C1 segment of cervical spinal cord (tissue), 14 donors: ENCODE data around the gene DCP1B.

Experiments used
- DNase-seq, 14 donors: peaks; one replicate each; lab custom pipeline; 2025; lab: John Stamatoyannopoulos, UW

DCP1B gene

DNA sequence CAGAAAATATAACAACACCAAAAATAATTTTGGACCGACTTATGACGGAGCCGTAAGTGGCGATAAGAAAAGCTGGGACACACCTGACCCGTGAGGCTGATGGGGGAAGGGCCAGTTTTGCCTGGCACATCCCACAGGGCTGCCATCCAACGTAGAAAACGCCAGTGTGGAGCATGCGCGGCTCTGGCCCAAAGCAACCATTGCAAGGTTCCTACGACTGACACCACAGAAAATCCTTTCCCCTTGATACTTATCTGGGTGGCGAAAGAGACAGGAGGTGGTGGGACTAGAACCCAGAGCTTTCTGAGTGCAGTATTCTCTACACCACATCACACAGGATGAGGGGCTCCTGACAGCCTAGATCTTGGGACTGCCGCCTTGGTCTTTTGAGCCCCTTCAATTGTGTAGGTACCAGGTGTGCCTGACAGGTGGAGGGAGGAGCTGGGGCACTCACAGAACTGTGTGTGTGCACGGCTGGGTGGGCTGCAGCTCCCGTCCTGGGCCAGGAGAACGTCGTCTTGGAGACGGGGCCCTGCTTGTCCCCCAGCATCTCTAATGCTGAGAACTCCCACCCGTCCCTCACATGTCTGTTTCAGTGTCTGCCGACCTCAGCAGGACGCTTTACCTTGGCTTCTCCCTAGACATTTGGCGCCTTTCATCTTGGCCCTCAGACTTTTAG is 68.4 kb downstream of the DCP1B start:
- DNase-seq, result peak in 9 of 14 donors; percentile 14 to 67 (median 46)

DNA sequence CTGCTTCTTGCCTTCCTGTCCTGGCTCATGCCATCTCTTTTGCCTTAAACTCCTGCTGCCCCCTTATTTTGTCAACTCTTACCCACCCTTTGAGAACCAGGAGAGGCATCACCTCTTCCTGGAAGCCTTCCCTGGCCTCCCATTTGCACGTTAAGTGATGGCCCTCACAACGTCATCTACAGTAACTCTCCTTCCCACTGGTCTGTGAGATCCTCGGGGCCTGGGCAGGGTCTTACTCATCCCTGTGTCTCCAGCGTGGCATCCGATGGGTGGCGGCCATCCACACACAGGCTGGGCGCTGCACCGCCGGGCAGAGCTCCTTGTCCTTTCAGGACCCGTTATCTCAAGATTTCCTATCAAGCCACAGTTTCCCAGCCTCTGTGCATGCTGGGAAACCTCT is 69.0 kb downstream of the DCP1B start:
- no peak for DNase-seq

DNA sequence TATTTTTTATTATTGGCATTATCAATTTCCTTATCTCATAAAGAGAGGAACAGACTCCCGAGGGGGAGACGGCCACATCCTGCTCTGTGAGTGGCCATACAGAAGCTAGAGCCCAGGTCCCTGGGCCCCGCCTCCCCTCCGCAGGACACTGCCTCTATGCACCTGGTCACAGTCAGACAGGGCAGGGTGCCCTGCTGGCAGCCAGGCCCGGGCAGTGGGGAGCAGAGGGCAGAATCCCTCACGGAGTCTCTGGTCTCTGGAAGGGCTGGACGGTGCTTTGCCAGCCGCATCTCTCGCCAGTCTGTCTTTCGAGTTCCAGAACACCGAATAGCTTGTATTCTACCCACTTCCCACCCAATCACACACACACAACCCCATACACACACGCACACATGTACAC is 69.4 kb downstream of the DCP1B start:
- no peak for DNase-seq

DNA sequence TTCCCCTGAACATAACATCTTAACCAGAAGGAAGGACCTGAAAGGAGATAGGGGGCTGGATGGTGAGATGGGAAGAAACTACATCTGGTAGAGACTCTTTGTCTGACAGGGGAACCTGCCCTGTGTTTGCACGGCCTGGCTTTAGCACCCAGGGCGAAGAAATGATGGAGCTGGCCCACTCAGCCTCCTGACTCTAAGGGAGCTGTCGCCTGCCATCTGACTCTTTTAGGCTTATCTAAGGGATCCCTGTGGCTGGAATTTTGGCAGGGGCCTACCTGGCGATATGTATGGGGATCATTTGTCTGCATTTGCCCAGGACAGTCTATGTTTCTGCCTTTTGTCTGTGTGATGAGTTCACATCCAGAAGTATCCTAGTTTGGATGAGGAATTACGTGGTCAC is 70.2 kb downstream of the DCP1B start:
- DNase-seq, result no peak

DNA sequence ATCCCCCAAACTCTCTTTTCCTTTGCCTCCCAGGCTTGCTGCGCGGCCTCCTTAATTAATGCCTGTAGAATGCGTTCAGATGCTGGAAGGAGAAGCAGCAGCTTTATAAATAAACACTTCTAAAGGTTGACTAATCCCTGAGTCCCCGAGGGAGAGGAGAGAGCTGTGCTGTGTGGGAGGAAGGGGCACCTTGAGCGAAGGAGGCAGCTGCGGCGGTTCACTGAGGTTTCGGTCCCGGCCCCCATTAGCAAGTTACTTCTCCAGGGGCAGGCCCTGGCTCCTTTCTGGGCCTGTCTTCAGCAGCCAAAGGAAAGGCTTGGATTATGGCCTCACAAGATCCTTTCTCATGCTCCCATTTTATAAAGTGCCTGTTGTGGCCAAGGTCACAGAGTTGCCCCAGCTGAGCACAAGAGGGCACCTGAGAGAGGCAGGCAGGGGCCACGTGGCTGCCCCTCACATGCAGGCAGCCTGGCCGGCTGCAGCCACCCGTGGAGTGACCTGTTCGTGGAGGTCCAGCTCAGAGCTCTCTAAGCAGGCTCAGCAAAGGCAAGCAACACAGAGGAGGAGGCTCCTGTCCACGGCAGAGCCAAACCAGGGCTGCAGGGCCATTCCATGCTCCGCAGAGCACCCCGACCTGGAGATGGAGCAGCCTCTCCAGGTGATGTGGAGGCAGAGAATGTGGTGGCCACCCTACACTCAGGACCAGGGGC is 70.8 kb downstream of the DCP1B start:
- DNase-seq, result no peak

DNA sequence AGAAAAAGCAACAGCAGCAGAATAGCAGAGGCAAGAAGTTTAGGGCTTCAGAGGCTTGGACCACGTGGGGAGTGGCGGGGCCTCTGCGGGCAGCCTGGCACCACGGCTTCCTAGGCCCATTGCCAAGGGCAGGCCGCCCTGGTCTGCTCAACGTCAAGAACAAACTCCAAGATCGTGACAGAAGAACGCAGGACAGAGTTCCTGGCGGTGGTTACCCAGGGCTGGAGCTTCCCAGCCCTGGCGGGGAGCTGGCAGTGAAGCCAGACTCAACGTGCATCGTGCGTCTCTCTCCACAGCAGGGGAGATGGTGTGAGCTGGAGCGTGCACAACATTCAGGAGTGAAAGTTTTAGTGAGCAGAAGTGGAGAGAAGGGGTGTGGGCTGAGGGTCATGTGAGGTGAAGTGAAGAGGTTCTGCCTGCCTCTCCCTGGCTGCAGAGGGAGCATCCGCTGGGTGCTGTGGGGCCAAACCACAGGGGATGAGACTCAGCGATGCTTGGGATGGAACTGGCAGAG is 71.9 kb downstream of the DCP1B start:
- peak in 10 of 14 donors; percentile 12 to 63 (median 44) for DNase-seq

DNA sequence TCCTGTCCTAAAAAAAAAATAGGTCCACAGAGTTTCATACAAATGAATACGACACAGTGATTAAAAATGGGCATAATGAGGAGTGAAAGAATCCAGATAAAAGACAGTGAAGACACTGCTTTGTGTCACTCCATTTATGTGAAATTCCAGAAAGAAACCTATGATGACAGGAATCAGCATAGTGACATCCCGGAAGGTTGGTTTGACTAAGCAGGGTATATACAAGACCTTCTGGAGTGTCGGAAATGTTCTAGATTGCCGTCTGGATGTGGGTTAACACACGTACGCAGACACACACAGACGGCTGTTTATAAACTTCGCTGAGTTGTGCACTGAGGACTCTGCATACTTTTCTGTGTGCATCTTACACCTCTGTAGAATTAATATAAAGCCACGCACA is 72.6 kb downstream of the DCP1B start:
- DNase-seq, result no peak

DNA sequence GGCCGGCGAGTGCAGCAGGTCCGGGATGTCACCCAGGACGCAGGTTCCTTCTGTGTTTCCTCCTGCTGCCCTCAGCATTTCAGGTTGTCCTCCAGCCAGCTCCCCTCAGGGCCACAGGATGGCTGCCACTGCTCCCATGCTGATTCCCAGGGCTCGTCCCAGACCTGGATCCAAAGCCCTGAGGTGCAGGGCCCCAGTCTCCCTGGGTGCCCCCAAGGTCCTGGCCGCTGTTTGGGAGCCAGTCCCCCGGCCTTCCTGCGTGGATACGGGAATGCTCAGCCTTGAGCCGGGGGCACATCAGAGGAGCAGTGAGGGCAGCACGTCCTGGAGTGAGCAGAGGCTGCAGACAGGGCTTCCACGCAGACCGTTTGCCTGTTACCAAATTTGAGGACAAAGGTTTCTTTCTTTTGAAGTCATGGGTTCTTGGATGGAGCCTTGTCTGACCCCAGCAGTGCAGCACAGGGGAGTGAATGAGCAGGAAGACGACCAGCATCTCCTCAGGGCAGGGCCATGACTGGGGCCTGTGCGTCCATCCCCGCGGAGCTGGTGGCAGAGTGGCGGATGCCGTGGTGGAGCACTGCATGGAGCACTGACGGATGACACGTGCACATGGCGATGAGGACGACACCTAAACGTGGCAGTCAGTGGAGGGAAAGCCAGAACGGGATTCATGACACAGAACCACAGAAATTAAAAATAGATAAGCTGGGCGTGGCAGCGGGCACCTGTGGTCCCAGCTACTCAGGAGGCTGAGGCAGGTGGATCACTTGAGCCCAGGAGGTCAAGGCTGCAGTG is 73.3 kb downstream of the DCP1B start:
- DNase-seq, result no peak

DNA sequence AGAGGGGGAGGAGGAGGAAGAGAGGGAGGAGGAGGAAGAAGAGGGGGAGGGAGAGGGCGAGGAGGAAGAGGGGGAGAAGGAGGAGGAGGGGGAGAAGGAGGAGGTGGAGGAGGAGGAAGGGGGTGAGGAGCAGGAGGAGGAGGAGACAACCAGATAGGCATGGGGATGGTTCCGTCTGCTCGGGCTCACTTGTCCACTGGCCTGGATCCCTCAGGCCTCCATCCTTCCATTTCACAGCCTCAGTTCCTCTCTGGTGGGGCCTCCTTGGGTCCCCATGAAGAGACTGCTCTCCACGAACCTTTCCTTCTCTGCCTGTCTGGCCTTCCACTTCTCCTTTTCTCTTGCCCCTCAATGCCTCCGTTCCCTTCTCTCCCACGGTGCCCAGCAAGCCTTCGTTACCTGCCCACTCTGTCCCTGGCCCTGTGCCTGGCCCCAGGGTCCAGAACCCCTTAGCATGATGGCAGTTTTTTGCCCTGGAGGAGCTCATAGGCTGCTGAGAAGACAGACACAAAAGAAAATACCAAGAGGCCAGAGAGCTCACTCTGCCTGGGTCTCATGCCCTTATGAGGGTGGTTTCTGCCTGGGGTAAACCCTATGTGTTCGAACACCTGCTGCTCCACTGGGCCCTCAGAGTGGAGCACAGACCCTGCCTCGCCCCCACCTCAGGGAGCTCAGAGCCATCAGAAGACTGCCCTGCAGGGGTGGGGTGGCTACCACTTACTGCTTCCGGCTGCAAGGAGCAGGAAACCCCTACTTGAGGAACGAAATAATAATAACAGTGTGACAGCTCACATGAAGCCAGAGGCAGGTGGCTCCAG is 74.1 kb downstream of the DCP1B start:
- DNase-seq, result no peak

DNA sequence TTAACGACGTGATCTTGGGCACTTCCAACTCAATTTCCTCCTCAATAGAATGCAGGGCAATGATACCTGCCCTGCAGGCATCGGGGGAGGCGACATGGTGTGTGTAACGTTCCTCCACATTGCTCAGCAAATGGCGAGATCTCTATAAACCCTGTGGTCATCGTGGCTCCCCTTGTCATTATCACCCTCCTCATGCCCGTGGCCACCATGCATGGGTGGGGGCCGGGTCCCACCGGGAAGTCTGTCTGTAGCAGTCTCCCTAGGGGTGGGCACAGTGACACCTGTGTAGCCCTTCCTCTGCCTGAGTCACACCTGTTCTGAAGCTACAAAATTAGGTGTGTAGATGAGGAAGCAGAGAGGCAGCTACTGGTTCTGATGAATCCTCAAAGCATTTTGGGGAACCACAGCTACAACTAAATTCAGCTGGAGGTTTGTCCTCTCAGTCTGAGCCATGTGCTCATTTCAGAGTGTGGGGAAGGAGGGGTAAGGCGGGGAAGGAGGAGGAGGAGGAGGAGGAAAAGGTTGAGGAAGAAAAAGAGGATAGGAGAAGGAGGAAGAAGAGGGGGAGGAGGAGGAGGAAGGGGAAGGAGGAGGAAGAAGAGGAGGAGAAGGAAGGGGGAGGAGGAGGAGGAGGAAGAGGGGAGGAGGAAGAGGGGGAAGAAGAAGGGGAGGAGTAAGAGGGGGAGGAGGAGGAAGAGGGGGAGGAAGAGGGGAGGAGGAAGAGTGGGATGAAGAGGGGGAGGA is 74.8 kb downstream of the DCP1B start:
- DNase-seq, result no peak

DNA sequence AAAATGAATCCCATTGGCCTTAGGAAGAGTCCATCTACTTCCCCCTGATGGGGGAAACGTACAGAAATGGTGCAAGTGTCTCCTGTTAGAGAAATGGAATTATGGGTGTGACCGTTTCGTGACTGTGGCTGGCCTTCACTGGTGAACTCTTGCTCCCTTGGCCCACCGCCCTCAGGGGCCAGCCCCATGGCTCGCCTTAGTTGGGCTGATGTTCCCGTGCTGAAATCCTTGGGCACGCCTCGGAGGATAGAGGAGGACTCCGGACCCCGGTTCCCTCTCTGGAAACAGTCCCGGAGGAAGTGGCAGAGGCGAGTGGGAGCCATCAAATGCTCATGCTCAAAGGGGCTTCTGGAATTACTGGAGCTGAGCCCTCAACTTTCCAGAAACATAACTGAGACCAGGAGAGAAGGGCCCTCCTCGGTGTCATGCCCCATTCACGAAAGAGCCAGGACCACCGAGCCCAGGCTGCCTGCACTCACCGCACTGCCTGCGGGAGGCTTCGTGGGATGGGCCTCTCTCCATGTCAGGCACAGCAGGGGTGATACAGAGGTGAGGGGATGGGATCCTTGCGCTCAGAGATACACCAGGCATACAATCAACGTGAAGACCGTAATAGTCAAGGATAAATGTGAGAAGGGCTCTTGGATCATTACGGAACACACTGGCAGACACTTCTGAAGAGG is 75.7 kb downstream of the DCP1B start:
- DNase-seq, result no peak

DNA sequence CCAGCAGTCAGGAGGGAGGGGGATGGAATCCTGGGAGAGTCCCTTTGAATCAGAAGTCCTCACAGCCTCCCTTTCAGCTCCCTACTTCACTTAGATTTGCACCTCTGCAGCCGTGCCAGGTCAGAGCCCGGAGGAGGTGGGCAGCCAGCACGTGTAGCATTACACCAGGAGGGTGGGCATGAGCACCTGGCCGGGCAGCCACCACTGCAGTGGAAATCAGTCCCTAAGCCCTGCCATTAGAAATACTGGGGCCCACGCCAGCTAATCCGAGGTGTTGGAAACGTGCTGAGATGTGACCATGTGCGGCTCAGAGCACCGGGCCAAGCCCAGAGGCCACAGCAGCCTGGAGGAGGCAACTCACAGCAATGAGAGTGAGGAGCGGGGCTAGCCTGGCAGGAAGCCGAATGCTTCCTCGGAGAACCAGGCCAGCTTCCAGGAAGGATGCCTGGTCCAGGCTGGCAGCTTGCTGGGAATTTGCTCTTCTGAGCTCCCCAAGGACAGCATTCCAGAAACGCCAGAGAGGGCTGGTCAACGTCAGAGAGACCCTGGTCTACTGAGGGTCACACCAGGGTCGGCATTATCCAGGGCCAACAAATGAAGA is 76.4 kb downstream of the DCP1B start:
- peak in 1 of 14 donors; percentile 7 for DNase-seq

DNA sequence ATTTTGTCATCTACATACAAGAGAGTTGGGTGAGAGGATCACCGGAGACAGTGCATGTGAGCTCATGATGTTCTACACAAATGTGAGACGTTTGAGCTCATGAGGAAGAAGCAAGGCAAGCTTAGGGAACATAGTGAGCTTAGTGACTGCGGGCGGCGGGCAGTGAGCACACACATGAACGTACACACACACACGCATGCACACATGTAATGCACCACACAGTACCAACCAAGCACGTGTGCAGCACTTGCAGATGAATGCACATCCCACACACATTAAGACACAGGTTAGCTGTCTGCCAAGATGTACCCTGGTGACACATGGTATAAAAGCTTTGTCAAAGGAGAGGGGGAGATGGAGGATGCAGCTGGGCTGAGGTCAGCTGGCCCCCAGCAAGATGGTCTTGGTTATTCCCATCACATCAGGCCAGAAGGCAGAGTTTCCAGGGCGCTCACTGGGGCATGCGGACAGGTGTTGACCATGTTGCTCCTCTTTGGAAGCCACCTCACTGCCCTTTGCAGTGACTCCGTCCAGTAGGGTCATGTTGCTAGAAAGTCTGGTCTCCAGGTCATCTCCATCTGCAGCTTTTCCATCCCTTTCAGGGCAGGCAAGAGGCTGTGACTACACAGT is 77.1 kb downstream of the DCP1B start:
- DNase-seq, result no peak

DNA sequence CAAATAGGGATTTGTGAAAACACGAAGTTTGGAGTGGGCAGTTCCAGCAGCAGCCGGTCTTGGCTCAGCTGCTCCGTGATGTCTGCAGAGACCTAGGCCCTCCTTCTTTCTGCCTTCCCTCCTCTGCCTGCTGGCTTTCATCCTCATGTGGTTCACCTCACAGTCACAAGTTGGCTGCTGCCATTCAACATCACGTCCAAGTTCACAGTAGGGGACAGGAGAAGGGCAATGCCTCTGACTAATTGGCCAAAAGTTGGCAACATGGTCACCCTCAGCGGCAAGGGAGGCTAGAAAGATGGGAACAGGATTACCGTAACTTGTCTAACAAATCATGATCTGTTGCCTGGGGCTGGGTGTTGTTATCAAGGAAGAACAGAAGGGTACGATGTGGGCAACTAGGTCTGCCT is 78.0 kb downstream of the DCP1B start:
- DNase-seq, result peak in 1 of 14 donors; percentile 40

DNA sequence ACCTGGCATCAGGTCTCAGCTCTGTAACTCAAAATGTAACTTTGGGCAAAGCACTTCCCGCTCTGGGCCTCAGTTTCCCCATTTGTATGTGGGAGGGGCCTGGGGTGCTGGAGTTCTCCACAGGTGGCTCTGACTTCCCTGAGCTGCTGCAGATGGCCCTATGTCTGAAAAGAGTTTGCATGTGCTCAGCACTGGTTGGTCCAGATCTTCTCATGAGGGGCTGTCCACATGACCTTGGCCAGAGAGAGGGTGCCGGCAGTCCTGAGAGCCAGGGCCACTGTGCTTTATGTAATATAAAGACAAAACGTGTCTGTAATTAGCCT is 78.6 kb downstream of the DCP1B start:
- DNase-seq, result no peak

DNA sequence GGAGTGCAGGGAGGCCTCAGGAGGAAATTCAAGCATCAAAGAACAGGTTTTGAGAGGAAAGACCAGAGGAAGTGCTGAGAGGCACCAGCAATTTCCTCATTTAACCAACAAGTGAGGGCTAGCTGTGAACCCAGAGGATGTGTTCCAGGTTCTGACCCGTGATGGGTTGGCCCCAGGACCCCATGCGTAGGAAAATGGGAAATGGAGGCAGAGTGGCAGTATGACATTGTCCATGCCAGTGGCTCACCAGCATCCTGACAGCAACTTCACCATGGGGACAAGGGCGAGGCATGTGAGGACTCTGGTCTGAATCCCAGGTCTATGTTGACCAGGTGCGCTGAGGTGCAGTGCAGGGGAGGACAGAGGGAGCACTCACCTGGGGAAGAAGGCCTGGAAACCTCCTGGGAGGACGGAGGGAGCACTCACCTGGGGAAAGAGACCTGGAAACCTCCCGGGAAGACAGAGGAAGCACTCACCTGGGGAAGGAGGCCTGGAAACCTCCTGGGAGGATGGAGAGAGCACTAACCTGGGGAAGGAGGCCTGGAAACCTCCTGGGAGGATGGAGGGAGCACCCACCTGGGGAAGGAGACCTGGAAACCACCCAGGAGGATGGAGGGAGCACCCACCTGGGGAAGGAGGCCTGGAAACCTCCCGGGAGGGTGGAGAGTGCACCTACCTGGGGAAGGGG is 79.1 kb downstream of the DCP1B start:
- DNase-seq, result no peak

DNA sequence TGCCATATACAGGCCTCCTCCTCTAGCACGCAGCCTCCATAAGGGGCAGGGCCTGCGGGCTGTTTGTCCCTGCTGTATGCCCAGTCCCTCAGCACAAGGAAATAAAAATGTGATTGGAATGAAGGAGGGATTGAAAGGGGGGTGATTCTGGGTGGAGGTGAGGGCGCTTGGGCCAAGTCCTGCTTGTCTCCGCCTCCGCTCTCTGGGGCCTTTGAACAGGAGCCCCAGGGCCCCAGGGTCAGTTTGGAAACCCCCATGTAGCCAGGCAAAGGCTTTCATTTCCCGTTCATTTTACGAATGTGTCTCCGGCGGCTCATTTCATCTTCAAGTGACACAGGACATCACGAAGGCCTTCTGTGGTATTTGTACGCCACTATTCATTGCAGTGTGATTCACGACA is 81.3 kb downstream of the DCP1B start:
- DNase-seq, result no peak

DNA sequence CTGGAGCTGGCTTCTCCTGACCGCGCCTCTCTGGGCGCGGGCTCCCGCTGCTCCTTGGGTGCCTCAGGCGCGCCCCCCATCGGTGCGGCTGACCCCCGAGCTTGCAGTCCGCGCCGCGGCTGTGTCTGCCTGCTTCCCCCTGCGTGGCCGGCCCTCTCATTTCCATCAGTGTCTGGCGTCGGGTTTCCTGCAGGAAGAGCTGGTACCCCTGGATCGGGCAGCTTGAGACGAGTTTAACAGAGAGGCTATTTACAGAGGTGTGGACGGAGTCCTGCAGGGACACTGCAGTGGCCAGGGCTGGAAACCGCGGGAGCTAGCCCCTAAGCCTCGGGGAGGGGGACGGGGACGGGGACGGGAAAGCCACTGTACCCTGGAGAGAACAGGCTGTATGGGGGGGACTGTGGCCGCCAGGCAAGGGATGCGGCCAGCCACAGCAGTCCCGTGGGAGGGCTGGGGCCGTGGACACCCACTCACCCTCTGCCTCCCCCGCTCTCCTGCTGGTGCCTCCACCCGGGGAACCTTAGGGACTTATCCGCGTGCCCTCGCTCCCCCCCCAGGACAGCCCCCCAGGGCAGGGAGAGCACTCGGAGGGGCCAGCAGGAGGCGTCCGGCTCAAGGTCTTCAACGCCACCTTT is 82.1 kb downstream of the DCP1B start:
- DNase-seq, result no peak
